Activated CD4-positive, alpha-beta T cell treated with anti-CD3 and anti-CD28 coated beads, Interleukin-2, amount 10 ng/mL, durations not matched to agents 7 days and 5 days (primary cell): ENCODE measurements around the gene TANC1. TPM values are rescaled to one million over a fixed set of nuclear protein-coding genes. Genes with fewer than 3 reads are reported as not detected.
A peak's percentile ranks its signal among the peaks of the same experiment; 100 is the strongest.

Source experiments
- CTCF ChIA-PET: fragments of 350-600 bp; sonication (Branson Sonifier 250); formaldehyde crosslinking; loops from one replicate; lab custom pipeline; 2021; ENCODE audit warnings: antibody characterized with exemption; lab: Charles Lee
- POLR2A ChIA-PET: fragments of 350-600 bp; sonication (Branson Sonifier 250); formaldehyde crosslinking; loops from one replicate; lab custom pipeline; 2021; ENCODE audit warnings: antibody characterized with exemption; lab: Charles Lee
- DNase-seq: peaks from one replicate; pipeline ENCODE4 v3.0.0-alpha.2; 2020
- H3K27ac Mint-ChIP-seq: one replicate; pipeline ENCODE4 v1.8.0; 2021; ENCODE audit warnings: mild to moderate bottlenecking, moderate library complexity, mixed read lengths
- H3K27me3 Mint-ChIP-seq: one replicate; pipeline ENCODE4 v1.8.0; 2021; ENCODE audit warnings: mixed read lengths
- H3K36me3 Mint-ChIP-seq: one replicate; pipeline ENCODE4 v1.8.0; 2021; ENCODE audit warnings: low read depth, mixed read lengths
- H3K4me1 Mint-ChIP-seq: one replicate; pipeline ENCODE4 v1.8.0; 2021; ENCODE audit warnings: mixed read lengths
- H3K4me3 Mint-ChIP-seq: one replicate; pipeline ENCODE4 v1.8.0; 2021; ENCODE audit warnings: mild to moderate bottlenecking, moderate library complexity, mixed read lengths
- H3K9me3 Mint-ChIP-seq: one replicate; pipeline ENCODE4 v1.8.0; 2021; ENCODE audit warnings: mixed read lengths
- total RNA-seq, 2 experiments: library from RNA; stranded (reverse); gene quantifications; one replicate each; pipeline ENCODE4 v1.2.3, GENCODE V29; 2021

Gene TANC1
- total RNA-seq, 2 experiments from 2014 or later, result 0.32 to 0.52 TPM

DNA sequence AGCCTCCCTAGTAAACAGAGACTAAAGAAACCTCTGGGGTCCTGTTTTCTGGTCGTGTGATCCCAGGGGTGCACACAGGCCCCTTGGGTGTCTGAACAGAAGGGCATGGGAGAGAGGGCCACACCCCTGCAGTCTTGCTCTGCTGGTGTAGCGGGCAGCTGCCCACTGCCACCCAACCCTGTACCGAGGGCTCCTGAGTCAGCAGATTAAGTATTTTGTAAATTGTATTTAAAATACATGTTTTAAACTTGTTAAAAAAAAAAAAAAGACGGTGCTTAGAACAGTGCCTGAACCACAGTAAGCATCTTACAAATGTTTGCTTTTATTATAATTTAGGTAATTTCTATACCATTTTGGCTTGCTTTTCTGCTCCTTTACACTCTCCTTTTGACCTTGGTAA lies 113.7 kb downstream of the TANC1 start:
- no peaks in the 10 kb centered on the region for H3K27me3 Mint-ChIP-seq
- no peak overlapping the region for H3K4me3 Mint-ChIP-seq
- no peak overlapping the region for H3K27ac Mint-ChIP-seq
- DNase-seq, result no peak
- H3K36me3 Mint-ChIP-seq, result no peaks in the 10 kb centered on the region
- CTCF ChIA-PET, result interaction anchor here (1.0 kb wide), 1 partner anchor 9 kb away, joined by 3 read pairs; no protein-coding TSS in a partner anchor
- POLR2A ChIA-PET, result no interaction called here
- H3K9me3 Mint-ChIP-seq, result no peaks in the 10 kb centered on the region
- H3K4me1 Mint-ChIP-seq, result no peaks in the 10 kb centered on the region

DNA sequence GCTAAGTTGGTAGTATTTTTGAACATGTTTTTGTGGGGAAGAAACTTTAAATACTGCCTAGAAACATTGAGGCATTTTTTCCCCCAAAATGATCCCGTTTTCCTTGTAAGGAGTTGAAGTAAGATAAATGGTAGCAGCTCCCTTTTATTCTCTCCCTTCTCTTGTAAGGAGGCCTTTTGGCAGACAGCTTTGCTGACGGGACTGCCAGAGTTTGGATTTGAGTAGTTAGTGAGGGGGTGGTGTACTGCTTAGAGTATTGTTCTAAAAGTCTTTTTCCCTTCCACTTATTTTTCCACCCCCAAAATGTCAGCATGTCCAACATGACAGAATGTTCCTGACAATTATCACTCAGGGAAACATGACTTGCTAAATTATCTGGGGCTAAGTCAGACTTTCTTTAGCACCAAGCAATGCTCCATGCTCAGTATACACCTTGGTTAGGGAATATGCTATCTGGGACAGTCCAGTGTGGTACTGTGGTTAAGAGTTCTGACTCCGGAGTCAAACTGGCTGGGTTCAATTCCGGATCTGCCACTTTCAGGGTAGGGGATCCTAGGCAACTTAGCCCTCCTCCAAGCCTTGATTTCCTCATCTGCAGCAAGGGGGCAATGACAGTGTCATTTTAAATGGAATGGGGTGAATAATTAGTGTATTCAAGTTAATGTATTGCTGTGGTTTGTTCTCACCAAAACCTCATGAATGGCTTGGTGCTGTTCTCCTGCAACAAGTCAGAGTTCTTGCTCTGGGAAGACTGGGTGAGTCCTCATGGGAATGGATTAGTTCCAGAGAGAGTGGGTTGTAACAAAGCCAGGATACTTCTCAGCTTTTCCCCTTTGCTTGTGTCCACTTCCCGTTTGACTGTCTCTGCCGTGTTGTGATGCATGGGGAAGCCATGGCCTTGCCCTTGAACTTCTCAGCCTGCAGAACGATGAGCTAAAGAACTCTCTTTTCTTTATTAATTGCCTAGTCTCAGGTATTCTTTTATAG lies 116.2 kb downstream of the TANC1 start:
- Mint-ChIP-seq H3K36me3 (no peaks in the 10 kb centered on the region), H3K4me1 (peaks cover 4% of the 10 kb centered on the region), H3K4me3 (no peak overlapping the region), H3K27ac (no peak overlapping the region), H3K9me3 (no peaks in the 10 kb centered on the region), H3K27me3 (no peaks in the 10 kb centered on the region)
- CTCF ChIA-PET, result interaction anchor here (0.5 to 0.6 kb wide), 3 partner anchors 40 to 415 kb away, joined by 3 to 4 read pairs (median 3); no protein-coding TSS in a partner anchor
- no peak for DNase-seq
- POLR2A ChIA-PET, result no interaction called here

- Mint-ChIP-seq H3K9me3 (no peaks in the 10 kb centered on the region), H3K4me3 (no peak overlapping the region), H3K4me1 (peaks cover 15% of the 10 kb centered on the region), H3K27ac (no peak overlapping the region), H3K36me3 (no peaks in the 10 kb centered on the region), H3K27me3 (no peaks in the 10 kb centered on the region)
- CTCF ChIA-PET, result interaction anchor here (0.6 to 1.1 kb wide), 2 partner anchors 15 to 184 kb away, joined by 3 to 4 read pairs; no protein-coding TSS in a partner anchor
- POLR2A ChIA-PET, result no interaction called here
- DNase-seq, result no peak
Measured at GRCh38 chr2:159086342-159086741, 117.9 kb downstream of the TANC1 start.

GRCh38 chr2:159086826-159087225 lies 118.4 kb downstream of the TANC1 start:
- Mint-ChIP-seq H3K9me3 (no peaks in the 10 kb centered on the region), H3K36me3 (no peaks in the 10 kb centered on the region), H3K4me1 (peaks cover 20% of the 10 kb centered on the region), H3K27me3 (no peaks in the 10 kb centered on the region), H3K4me3 (no peak overlapping the region), H3K27ac (no peak overlapping the region)
- ChIA-PET CTCF (interaction anchor here (0.6 to 1.1 kb wide), 2 partner anchors 14 to 185 kb away, joined by 3 to 4 read pairs; no protein-coding TSS in a partner anchor), POLR2A (no interaction called here)
- DNase-seq, result no peak

- H3K4me3 Mint-ChIP-seq, result no peak overlapping the region
- H3K27me3 Mint-ChIP-seq, result no peaks in the 10 kb centered on the region
- no peak for DNase-seq
- no peaks in the 10 kb centered on the region for H3K9me3 Mint-ChIP-seq
- H3K36me3 Mint-ChIP-seq, result no peaks in the 10 kb centered on the region
- CTCF ChIA-PET, result no interaction called here
- peaks cover 40% of the 10 kb centered on the region for H3K4me1 Mint-ChIP-seq
- POLR2A ChIA-PET, result no interaction called here
- H3K27ac Mint-ChIP-seq, result no peak overlapping the region
Measured at GRCh38 chr2:159088906-159089305, 120.5 kb downstream of the TANC1 start.

DNA sequence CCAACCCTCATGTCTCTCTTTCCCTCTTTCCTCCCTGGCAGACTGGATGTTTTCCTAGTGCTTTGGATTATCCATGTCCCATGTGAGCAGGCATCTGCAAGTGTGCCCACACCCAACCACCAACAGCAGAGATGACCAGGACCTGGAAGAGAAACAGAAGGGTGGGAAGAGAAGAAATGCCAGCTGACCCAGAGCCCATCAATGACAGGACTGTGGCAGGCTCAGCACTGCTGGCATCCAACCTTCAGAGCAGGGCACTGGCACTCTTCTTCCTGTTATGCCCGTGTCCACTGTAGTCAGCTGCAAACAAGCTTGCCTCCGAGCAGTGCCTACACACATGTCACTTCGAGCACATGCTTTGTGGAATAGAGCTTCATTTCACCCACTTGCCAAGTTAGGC lies 121.1 kb downstream of the TANC1 start:
- CTCF ChIA-PET, result interaction anchor here (0.5 kb wide), 1 partner anchor 354 kb away, joined by 3 read pairs; no protein-coding TSS in a partner anchor
- Mint-ChIP-seq H3K27me3 (no peaks in the 10 kb centered on the region), H3K36me3 (no peaks in the 10 kb centered on the region), H3K4me3 (no peak overlapping the region), H3K4me1 (peaks cover 46% of the 10 kb centered on the region), H3K27ac (no peak overlapping the region), H3K9me3 (no peaks in the 10 kb centered on the region)
- no peak for DNase-seq
- POLR2A ChIA-PET, result no interaction called here

DNA sequence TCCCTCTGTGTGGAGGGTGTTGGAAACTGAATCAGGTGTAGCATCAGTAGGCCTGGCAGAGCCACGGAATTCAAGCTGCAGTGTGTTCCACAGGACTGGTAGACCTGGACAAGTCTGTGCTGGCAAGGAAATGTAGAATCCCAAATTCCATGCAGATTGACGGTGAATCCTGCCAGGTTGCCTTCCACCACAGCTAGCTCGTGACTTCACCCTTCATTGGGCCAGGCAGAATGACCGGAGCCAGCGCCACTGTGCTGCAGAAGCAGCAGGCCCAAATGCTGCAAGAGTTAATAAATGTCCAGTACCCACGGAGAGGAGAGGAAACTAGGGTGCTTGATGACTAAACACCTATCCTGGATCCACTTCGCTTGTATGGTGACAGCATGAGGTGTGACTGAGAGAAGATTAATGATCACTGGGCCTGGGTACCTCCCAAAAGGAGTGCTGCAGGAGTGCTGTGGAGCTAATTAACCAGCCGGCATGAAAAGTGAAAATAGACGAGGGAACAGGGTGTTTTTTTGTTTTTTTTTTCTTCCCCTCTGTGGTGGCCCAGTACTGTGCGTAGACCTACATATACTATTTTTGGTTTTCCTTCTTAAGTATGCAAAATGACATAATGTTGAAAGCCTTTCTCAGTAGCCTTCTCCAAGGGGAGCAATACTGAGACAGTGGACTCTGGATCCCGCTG lies 122.2 kb downstream of the TANC1 start:
- Mint-ChIP-seq H3K4me3 (no peak overlapping the region), H3K9me3 (peaks cover under 1% of the 10 kb centered on the region), H3K4me1 (peaks cover 48% of the 10 kb centered on the region), H3K27ac (peak overlapping the region; percentile 63), H3K27me3 (no peaks in the 10 kb centered on the region), H3K36me3 (peaks cover under 1% of the 10 kb centered on the region)
- ChIA-PET POLR2A (no interaction called here), CTCF (interaction anchor here (0.6 kb wide), 2 partner anchors 101 to 425 kb away, joined by 3 read pairs; no protein-coding TSS in a partner anchor)
- no peak for DNase-seq

GRCh38 chr2:159091381-159091780 lies 122.9 kb downstream of the TANC1 start:
- H3K36me3 Mint-ChIP-seq, result peaks cover 5% of the 10 kb centered on the region
- ChIA-PET CTCF (no interaction called here), POLR2A (no interaction called here)
- peak overlapping the region; percentile 12 for H3K4me3 Mint-ChIP-seq
- no peak for DNase-seq
- H3K4me1 Mint-ChIP-seq, result peaks cover 52% of the 10 kb centered on the region
- H3K9me3 Mint-ChIP-seq, result peaks cover 6% of the 10 kb centered on the region
- H3K27me3 Mint-ChIP-seq, result no peaks in the 10 kb centered on the region
- peak overlapping the region; percentile 72 for H3K27ac Mint-ChIP-seq

- peaks cover 9% of the 10 kb centered on the region for H3K36me3 Mint-ChIP-seq
- H3K4me3 Mint-ChIP-seq, result peak overlapping the region; percentile 12
- ChIA-PET POLR2A (no interaction called here), CTCF (interaction anchor here (1.5 kb wide), 1 partner anchor 27 kb away, joined by 4 read pairs; no protein-coding TSS in a partner anchor)
- peaks cover 12% of the 10 kb centered on the region for H3K9me3 Mint-ChIP-seq
- peak overlapping the region; percentile 72 for H3K27ac Mint-ChIP-seq
- H3K4me1 Mint-ChIP-seq, result peaks cover 52% of the 10 kb centered on the region
- peak; percentile 55 for DNase-seq
- H3K27me3 Mint-ChIP-seq, result no peaks in the 10 kb centered on the region
Measured at GRCh38 chr2:159091976-159092375, 123.5 kb downstream of the TANC1 start.

GRCh38 chr2:159093497-159093896 lies 125.1 kb downstream of the TANC1 start:
- POLR2A ChIA-PET, result no interaction called here
- H3K4me1 Mint-ChIP-seq, result peaks cover 53% of the 10 kb centered on the region
- peaks cover 13% of the 10 kb centered on the region for H3K9me3 Mint-ChIP-seq
- CTCF ChIA-PET, result interaction anchor here (1.5 kb wide), 1 partner anchor 25 kb away, joined by 4 read pairs; no protein-coding TSS in a partner anchor
- peaks cover 9% of the 10 kb centered on the region for H3K36me3 Mint-ChIP-seq
- no peak overlapping the region for H3K4me3 Mint-ChIP-seq
- no peaks in the 10 kb centered on the region for H3K27me3 Mint-ChIP-seq
- peak overlapping the region; percentile 50 for H3K27ac Mint-ChIP-seq
- no peak for DNase-seq

DNA sequence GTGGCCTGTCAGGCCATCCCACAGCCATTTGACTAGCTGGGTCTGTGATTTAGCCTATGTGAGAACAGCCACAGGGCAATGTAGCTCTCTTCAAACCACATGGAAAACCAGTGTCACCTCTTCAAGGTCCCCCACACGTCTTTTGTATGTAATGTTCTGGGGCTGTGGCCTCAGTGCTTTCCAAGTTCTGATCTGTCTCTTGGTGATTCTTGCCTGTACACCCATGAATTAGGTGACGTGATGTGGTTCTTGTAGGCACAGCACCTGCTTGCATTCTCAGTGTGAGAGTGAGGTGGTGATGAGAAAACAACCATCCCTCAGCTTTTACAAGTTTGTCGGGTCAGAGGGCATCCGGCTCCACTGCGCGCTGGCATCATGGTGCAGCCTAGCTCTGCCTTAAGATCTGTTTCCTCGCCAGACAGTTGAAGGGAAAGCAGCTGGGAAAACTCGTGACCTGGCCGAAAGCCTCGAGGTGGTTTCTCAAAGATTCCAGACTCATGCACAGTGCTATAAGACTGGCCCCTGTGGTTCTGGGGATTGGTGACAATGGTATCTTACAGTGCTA lies 125.8 kb downstream of the TANC1 start:
- no peak overlapping the region for H3K27ac Mint-ChIP-seq
- peaks cover 9% of the 10 kb centered on the region for H3K36me3 Mint-ChIP-seq
- H3K27me3 Mint-ChIP-seq, result no peaks in the 10 kb centered on the region
- no peak overlapping the region for H3K4me3 Mint-ChIP-seq
- no peak for DNase-seq
- H3K9me3 Mint-ChIP-seq, result peaks cover 13% of the 10 kb centered on the region
- ChIA-PET CTCF (interaction anchor here (0.7 kb wide), 1 partner anchor 105 kb away, joined by 3 read pairs; no protein-coding TSS in a partner anchor), POLR2A (no interaction called here)
- peaks cover 60% of the 10 kb centered on the region for H3K4me1 Mint-ChIP-seq

DNA sequence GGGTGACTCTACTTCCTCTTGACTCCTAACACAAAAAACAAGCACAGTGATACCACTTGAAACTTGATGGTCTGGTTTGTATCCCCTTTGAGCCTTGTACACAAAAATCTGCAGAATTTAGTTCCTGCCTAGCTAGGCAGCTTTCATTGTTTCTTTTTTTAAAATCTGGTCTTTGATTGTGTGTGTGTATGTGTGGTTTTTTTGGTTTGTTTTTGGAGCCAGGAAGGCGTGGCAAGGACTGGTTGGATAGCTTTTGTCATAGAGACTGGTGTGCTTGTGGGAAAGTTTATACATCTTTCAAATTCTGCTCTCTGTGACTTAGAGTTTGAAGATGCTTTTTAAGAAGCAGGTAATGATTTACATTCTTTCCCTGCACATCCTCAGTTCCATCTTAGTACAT lies 127.4 kb downstream of the TANC1 start:
- peaks cover 13% of the 10 kb centered on the region for H3K9me3 Mint-ChIP-seq
- H3K36me3 Mint-ChIP-seq, result peaks cover 9% of the 10 kb centered on the region
- CTCF ChIA-PET, result no interaction called here
- no peak overlapping the region for H3K4me3 Mint-ChIP-seq
- POLR2A ChIA-PET, result no interaction called here
- H3K4me1 Mint-ChIP-seq, result peaks cover 52% of the 10 kb centered on the region
- no peak for DNase-seq
- H3K27ac Mint-ChIP-seq, result peak overlapping the region; percentile 9
- H3K27me3 Mint-ChIP-seq, result no peaks in the 10 kb centered on the region
